Upper lobe of left lung (tissue), 6 donors: ENCODE measurements around the gene SELENOP. TPM values are rescaled to one million over a fixed set of nuclear protein-coding genes. Genes with fewer than 3 reads are reported as not detected.
"Not testable (repeated sequence)": the region's sequence is repeated elsewhere in the genome, so short reads cannot be mapped to it uniquely, and the experiment has no call there.

Experiments used
- ATAC-seq, 2 donors: fragments of 200-7000 bp; cut with Tn5 transposase; one replicate each; pipeline ENCODE4 v1.9.1; 2022; ENCODE audit warnings: mild to moderate bottlenecking in 2 of 2, moderate library complexity in 2 of 2; ENCODE audit not compliant: low FRiP score in 2 of 2
- DNase-seq, 2 donors: peaks; one replicate each; pipeline ENCODE4 v3.0.0-alpha.2; 2019 to 2020
- H3K27ac ChIP-seq, 4 donors: fragments of 200-600 bp; sonication (generic); one replicate each; pipeline ENCODE4 v1.5.1; 2016 to 2019
- H3K27me3 ChIP-seq, 4 donors: fragments of 200-600 bp; sonication (generic); one replicate each; pipeline ENCODE4 v1.5.1; 2017 to 2019
- H3K36me3 ChIP-seq, 4 donors: fragments of 200-600 bp; sonication (generic); one replicate each; pipeline ENCODE4 v1.5.1; 2016 to 2019
- H3K4me1 ChIP-seq, 4 donors: fragments of 200-600 bp; sonication (generic); one replicate each; pipeline ENCODE4 v1.5.1; 2018 to 2019
- H3K4me3 ChIP-seq, 4 donors: fragments of 200-600 bp; sonication (generic); one replicate each; pipeline ENCODE4 v1.5.1; 2017 to 2019; ENCODE audit warnings: mild to moderate bottlenecking in 2 of 4, moderate library complexity in 1 of 4
- H3K9me3 ChIP-seq, 4 donors: fragments of 200-600 bp; sonication (generic); one replicate each; pipeline ENCODE4 v1.5.1; 2018 to 2019
- CTCF ChIP-seq, 6 experiments: fragments of 450-650 bp in 4 of 6; fragments of 200-600 bp in 2 of 6; sonication (generic) in 2 of 6; IDR thresholded peaks; one replicate each; pipeline ENCODE4 v1.5.1; 2016 to 2019; ENCODE audit warnings: antibody characterized with exemption in 6 of 6
- EP300 ChIP-seq, 4 donors: sonication (generic); formaldehyde crosslinking; IDR thresholded peaks; one replicate each; pipeline ENCODE4 v1.5.1; 2017; ENCODE audit warnings: antibody characterized with exemption in 4 of 4, control low read depth in 2 of 4
- POLR2A ChIP-seq, 4 donors: fragments of 450-650 bp; IDR thresholded peaks; one replicate each; pipeline ENCODE4 v1.5.1; 2016 to 2017; ENCODE audit warnings: antibody characterized with exemption in 4 of 4, mild to moderate bottlenecking in 2 of 4
- POLR2AphosphoS5 ChIP-seq, 2 donors: sonication (generic); formaldehyde crosslinking; IDR thresholded peaks; one replicate each; pipeline ENCODE4 v1.5.1; 2017; ENCODE audit warnings: antibody characterized with exemption in 2 of 2
- WGBS, 2 donors: methylation state at CpG; one replicate each; pipeline ENCODE4 v1.1.5; 2017 to 2018; 5-methylcytosine and 5-hydroxymethylcytosine counted together
- total RNA-seq, 6 donors: library from RNA; depleted of rRNA in 4 of 6; stranded (reverse); fragments of >200 nt in 4 of 6; gene quantifications; one replicate each; pipeline versions ENCODE4 v1.1.0 to v1.2.1, GENCODE V29; 2016 to 2021
- donor health status: DM: no; HTN: no; CAD: no; lungs with moderate emphysema.
- donor health status: DM: no; HTN: yes; CAD: no; lungs with severe emphysema.

SELENOP gene
- total RNA-seq, 6 donors from 2014 or later, result 222 to 828 (median 490) TPM

- 60 to 76% methylated on average over 2 of the region's 2 CpGs for WGBS, 2 donors
- Histone ChIP-seq H3K27ac (peak overlapping the region in 3 of 4 donors; percentile 30 to 50 (median 44)), H3K4me1 (no peaks in the 10 kb centered on the region), H3K36me3 (no peaks in the 10 kb centered on the region), H3K27me3 (no peaks in the 10 kb centered on the region), H3K4me3 (no peak overlapping the region), H3K9me3 (no peaks in the 10 kb centered on the region)
- TF ChIP-seq CTCF (IDR thresholded peaks at IDR 0.05) (no peak), EP300 (IDR thresholded peaks at IDR 0.05) (no peak), POLR2AphosphoS5 (IDR thresholded peaks at IDR 0.05) (no peak), POLR2A (IDR thresholded peaks at IDR 0.05) (no peak)
- DNase-seq (no peak), ATAC-seq (no peak)
Measured at GRCh38 chr5:42819745-42820144, 8.1 kb upstream of the SELENOP start.

GRCh38 chr5:42816546-42816945, 4.9 kb upstream of the SELENOP start:
- H3K9me3 ChIP-seq, H3K4me1 ChIP-seq, DNase-seq, H3K4me3 ChIP-seq, ATAC-seq, H3K27me3 ChIP-seq, H3K36me3 ChIP-seq, H3K27ac ChIP-seq: not testable (repeated sequence)
- 93 to 98% methylated on average over 1 to 2 of the region's 2 CpGs for WGBS, 2 donors

GRCh38 chr5:42813533-42813932, 1.8 kb upstream of the SELENOP start:
- 89 to 90% methylated on average over 12 to 17 of the region's 19 CpGs for WGBS, 2 donors
- no peaks in the 10 kb centered on the region for H3K9me3 ChIP-seq
- no peaks in the 10 kb centered on the region for H3K27me3 ChIP-seq
- DNase-seq, result no peak
- H3K4me1 ChIP-seq, result peaks cover 0 to 13% (median 6%) of the 10 kb centered on the region in 4 donors
- TF ChIP-seq EP300 (IDR thresholded peaks at IDR 0.05), result no peak
- TF ChIP-seq POLR2A (IDR thresholded peaks at IDR 0.05), result no peak
- TF ChIP-seq POLR2AphosphoS5 (IDR thresholded peaks at IDR 0.05), result no peak
- no peak for TF ChIP-seq CTCF (IDR thresholded peaks at IDR 0.05)
- ATAC-seq, result no peak
- no peaks in the 10 kb centered on the region for H3K36me3 ChIP-seq
- no peak overlapping the region for H3K27ac ChIP-seq
- no peak overlapping the region for H3K4me3 ChIP-seq

GRCh38 chr5:42812620-42813019, 928 bp upstream of the SELENOP start:
- TF ChIP-seq EP300 (IDR thresholded peaks at IDR 0.05), result no peak
- no peak for TF ChIP-seq CTCF (IDR thresholded peaks at IDR 0.05)
- TF ChIP-seq POLR2AphosphoS5 (IDR thresholded peaks at IDR 0.05), result no peak
- no peak for TF ChIP-seq POLR2A (IDR thresholded peaks at IDR 0.05)
- DNase-seq (no peak), ATAC-seq (no peak)
- Histone ChIP-seq H3K4me3 (peak overlapping the region in 1 of 4 donors; percentile 56), H3K27ac (peak overlapping the region in 3 of 4 donors; percentile 71 to 85 (median 77)), H3K4me1 (peaks cover 0 to 22% (median 14%) of the 10 kb centered on the region in 4 donors), H3K36me3 (peaks cover 0 to 7% (median 0%) of the 10 kb centered on the region in 4 donors), H3K9me3 (no peaks in the 10 kb centered on the region), H3K27me3 (no peaks in the 10 kb centered on the region)
- WGBS, 2 donors, result 68 to 81% methylated on average over 2 of the region's 2 CpGs

- H3K9me3 ChIP-seq, result no peaks in the 10 kb centered on the region
- WGBS, 2 donors, result 28 to 36% methylated on average over 3 of the region's 3 CpGs
- no peaks in the 10 kb centered on the region for H3K27me3 ChIP-seq
- DNase-seq (no peak), ATAC-seq (peak in 1 of 2 donors; percentile 38)
- H3K27ac ChIP-seq, result peak overlapping the region; percentile 71 to 85 (median 80)
- no peak for TF ChIP-seq POLR2AphosphoS5 (IDR thresholded peaks at IDR 0.05)
- no peak for TF ChIP-seq POLR2A (IDR thresholded peaks at IDR 0.05)
- no peak for TF ChIP-seq EP300 (IDR thresholded peaks at IDR 0.05)
- no peak for TF ChIP-seq CTCF (IDR thresholded peaks at IDR 0.05)
- peaks cover 8 to 35% (median 16%) of the 10 kb centered on the region in 4 donors for H3K4me1 ChIP-seq
- H3K4me3 ChIP-seq, result peak overlapping the region; percentile 42 to 64 (median 54)
- H3K36me3 ChIP-seq, result peaks cover 0 to 23% (median 0%) of the 10 kb centered on the region in 4 donors
Measured at GRCh38 chr5:42810834-42811590, 680 bp downstream of the SELENOP start.
